Colon (tissue), 2 donors: ENCODE results near the gene POLQ.
"Not testable (repeated sequence)": the region's sequence is repeated elsewhere in the genome, so short reads cannot be mapped to it uniquely, and the experiment has no call there.

ENCODE experiments used
- FAIRE-seq: peaks from 2 replicates; lab custom pipeline; 2012; peaks lifted over from hg19 to GRCh38; lab: Jason Lieb, UNC
- donor health status: control.
- donor health status: control.

POLQ gene

GRCh38 chr3:121418182-121418581 lies 127.6 kb downstream of the POLQ start:
- no peak for FAIRE-seq

GRCh38 chr3:121414924-121415323 lies 130.9 kb downstream of the POLQ start:
- FAIRE-seq = no peak

- FAIRE-seq = no peak
Measured at GRCh38 chr3:121411523-121411922, 134.3 kb downstream of the POLQ start.

- no peak for FAIRE-seq
Measured at GRCh38 chr3:121405631-121406030, 140.2 kb downstream of the POLQ start.

GRCh38 chr3:121399820-121400219 lies 146.0 kb downstream of the POLQ start:
- FAIRE-seq = no peak

GRCh38 chr3:121398051-121398450 lies 147.7 kb downstream of the POLQ start:
- FAIRE-seq = not testable (repeated sequence)

- not testable (repeated sequence) for FAIRE-seq
Measured at GRCh38 chr3:121395967-121396366, 149.8 kb downstream of the POLQ start.

- FAIRE-seq = not testable (repeated sequence)
Measured at GRCh38 chr3:121388308-121388707, 157.5 kb downstream of the POLQ start.
